K562 (cell line): Measurements from ENCODE around the gene SLC22A23. TPM values are rescaled to one million over a fixed set of nuclear protein-coding genes. Genes with fewer than 3 reads are reported as not detected.
"Not testable (repeated sequence)": the region's sequence is repeated elsewhere in the genome, so short reads cannot be mapped to it uniquely, and the experiment has no call there.

Experiments used
- ATAC-seq: fragments of 200-7000 bp; cut with Tn5 transposase; 3 replicates; pipeline ENCODE4 v1.9.1; 2020; ENCODE audit warnings: moderate library complexity
- BruUV-seq: library from RNA; stranded (reverse); fragments of 400-500 nt; replicated peaks from 2 replicates; lab custom pipeline; 2021; lab: Mats Ljungman, UMichigan
- CTCF ChIA-PET: fragments of 300-600 bp; formaldehyde crosslinking; extraction: SDS; loops from one replicate; lab custom pipeline; 2021; ENCODE audit warnings: low intra/inter-chr PET ratio; lab: Yijun Ruan, JAX
- POLR2A ChIA-PET: fragments of 300-600, 350-650 bp; sonication (Branson Sonifier 250); formaldehyde crosslinking; extraction: SDS; loops from one replicate; lab custom pipeline; 2021; ENCODE audit warnings: antibody characterized with exemption, inconsistent platforms; lab: Yijun Ruan, JAX
- DNase-seq, 4 experiments: peaks; one replicate each; pipeline versions ENCODE4 v3.0.0 to v3.0.0-alpha.2; 2011 to 2018; ENCODE audit warnings: low spot score in 3 of 4, mixed read lengths in 3 of 4; ENCODE audit errors: extremely low read depth in 1 of 4
- FAIRE-seq: peaks from 2 replicates; lab custom pipeline; 2011; peaks lifted over from hg19 to GRCh38; lab: Jason Lieb, UNC
- H2AFZ ChIP-seq: 2 replicates; pipeline ENCODE4 v1.6.0; 2011; ENCODE audit warnings: low read depth, low read length, control low read depth, inconsistent platforms
- H3K27ac ChIP-seq: fragments of 200-600 bp; 3 replicates; pipeline ENCODE4 v1.8.0; 2011; ENCODE audit warnings: low read depth, mild to moderate bottlenecking, control low read depth, inconsistent platforms, low read length, moderate library complexity, mixed read lengths; ENCODE audit errors: extremely low read depth
- H3K27me3 ChIP-seq, 2 experiments: fragments of 300-600 bp in 1 of 2; 2 replicates in 1 of 2; 3 replicates in 1 of 2; pipeline versions ENCODE4 v1.6.0 to v1.8.0; 2011; ENCODE audit warnings: inconsistent platforms in 2 of 2, low read length in 2 of 2, mild to moderate bottlenecking in 1 of 2, mixed read lengths in 1 of 2, moderate library complexity in 1 of 2; ENCODE audit not compliant: control insufficient read depth in 2 of 2, insufficient read depth in 2 of 2
- H3K36me3 ChIP-seq: fragments of 300-600 bp; 3 replicates; pipeline ENCODE4 v1.8.0; 2011; ENCODE audit warnings: mild to moderate bottlenecking, low read length, inconsistent platforms; ENCODE audit not compliant: control insufficient read depth, insufficient read depth
- H3K4me1 ChIP-seq, 2 experiments: fragments of 200-600 bp in 1 of 2; replicated peaks in 1 of 2; 2 replicates in 1 of 2; 3 replicates in 1 of 2; pipeline versions ENCODE4 v1.5.1 to v1.8.0; 2011; ENCODE audit warnings: inconsistent platforms in 2 of 2, low read length in 2 of 2, mild to moderate bottlenecking in 1 of 2, mixed read lengths in 1 of 2, moderate library complexity in 1 of 2; ENCODE audit not compliant: control insufficient read depth in 2 of 2, insufficient read depth in 2 of 2
- H3K4me2 ChIP-seq: 2 replicates; pipeline ENCODE4 v1.6.1; 2011; ENCODE audit warnings: low read length, control low read depth, inconsistent platforms, mixed read lengths; ENCODE audit not compliant: insufficient read depth
- H3K4me3 ChIP-seq: fragments of 200-600 bp; sonication (generic), shearing (Covaris generic); 2 replicates; pipeline ENCODE4 v1.5.1; 2016; ENCODE audit warnings: control low read depth, inconsistent platforms
- H3K79me2 ChIP-seq: fragments of 200-600 bp; 3 replicates; pipeline ENCODE4 v1.8.0; 2011; ENCODE audit warnings: low read length, inconsistent platforms; ENCODE audit not compliant: control insufficient read depth, insufficient read depth
- H3K9ac ChIP-seq, 2 experiments: 2 replicates each; pipeline versions ENCODE4 v1.6.0 to v1.6.1; 2011; ENCODE audit warnings: low read depth in 2 of 2, low read length in 2 of 2, control low read depth in 1 of 2, inconsistent platforms in 1 of 2, mild to moderate bottlenecking in 1 of 2, mixed read lengths in 1 of 2; ENCODE audit not compliant: insufficient read depth in 1 of 2
- H3K9me1 ChIP-seq: one replicate; pipeline ENCODE4 v1.6.0; 2011; ENCODE audit warnings: inconsistent platforms, mild to moderate bottlenecking, low read length, moderate library complexity; ENCODE audit not compliant: control insufficient read depth, insufficient read depth
- H3K9me3 ChIP-seq: replicated peaks from 2 replicates; pipeline ENCODE4 v1.5.1; 2011; ENCODE audit warnings: low read depth, low read length, inconsistent platforms; ENCODE audit not compliant: control insufficient read depth, insufficient read depth
- H4K20me1 ChIP-seq: replicated peaks from 2 replicates; pipeline ENCODE4 v1.6.1; 2011; ENCODE audit warnings: low read length, inconsistent platforms, mixed read lengths; ENCODE audit not compliant: control insufficient read depth, insufficient read depth
- RCOR1 ChIP-seq, 2 experiments: IDR thresholded peaks; 2 replicates each; pipeline ENCODE4 v1.6.1; 2012; ENCODE audit warnings: low read depth in 2 of 2, low read length in 2 of 2, borderline replicate concordance in 1 of 2, improper control_type of control experiment in 1 of 2
- SMARCE1 ChIP-seq: fragments of 450-650 bp; IDR thresholded peaks from 2 replicates; pipeline ENCODE4 v1.7.1; 2016; ENCODE audit warnings: mild to moderate bottlenecking
- SOX6 ChIP-seq: fragments of 450-650 bp; IDR thresholded peaks from 2 replicates; pipeline ENCODE4 v1.6.1; 2014; ENCODE audit warnings: mild to moderate bottlenecking
- SPI1 ChIP-seq: IDR thresholded peaks from 2 replicates; pipeline ENCODE4 v1.6.1; 2011; ENCODE audit warnings: low read depth, low read length, control low read depth, borderline replicate concordance
- ZNF512 ChIP-seq: IDR thresholded peaks from 2 replicates; pipeline ENCODE4 v1.6.1; 2016; ENCODE audit warnings: missing genetic modification characterization, missing compliant biosample characterization
- WGBS: fragments of 100-300 bp; shearing (Covaris generic); methylation state at CpG from one replicate; pipeline ENCODE4 v1.1.6; 2016; ENCODE audit warnings: low coverage, mixed read lengths; ENCODE audit not compliant: insufficient coverage; ENCODE audit errors: missing lambda C conversion rate; 5-methylcytosine and 5-hydroxymethylcytosine counted together
- in situ Hi-C: fragments of 300-500 bp; cut with MboI; formaldehyde crosslinking; loops from 4 replicates; pipeline ENCODE4 v1.15.0; 2018; ENCODE audit warnings: inconsistent platforms, mixed read lengths
- intact Hi-C: fragments of 100-400 bp; cut with micrococcal nuclease; formaldehyde crosslinking; loops from 2 replicates; pipeline ENCODE4 v1.14.2; 2022
- polyA plus RNA-seq, 8 experiments: library from polyadenylated mRNA; depleted of rRNA in 4 of 8; stranded (reverse) in 5 of 8; unstranded in 3 of 8; fragments of >200 nt; fragmentation: Nextera tagmentation in 2 of 8; fragmentation: Illumina TruSeq in 1 of 8; extraction: Ambion mirVana in 2 of 8; extraction: Trizol in 1 of 8; gene quantifications; 2 replicates each; pipeline versions ENCODE4 v1.2.1 to v1.2.3, GENCODE V29; 2011 to 2014; ENCODE audit warnings: inconsistent platforms in 1 of 8, missing spikeins in 1 of 8
- total RNA-seq, 7 experiments: library from RNA; depleted of rRNA in 6 of 7; stranded (reverse); fragments of >200 nt in 6 of 7; fragmentation: Illumina TruSeq in 2 of 7; extraction: Trizol in 2 of 7; gene quantifications; 2 replicates each; pipeline versions ENCODE4 v1.2.1 to v1.2.3, GENCODE V29; 2011 to 2021; ENCODE audit warnings: low replicate concordance in 1 of 7

Gene SLC22A23
- total and polyA plus RNA-seq, 9 of the 15 experiments (the other 6 are each of a cell fraction or from before 2014, with no cell fraction given) = 0.30 to 8.7 (median 2.5) TPM

GRCh38 chr6:3378808-3379207 is 78.0 kb downstream of the SLC22A23 start:
- H3K9me1 ChIP-seq, H3K9me3 ChIP-seq, DNase-seq, FAIRE-seq, H2AFZ ChIP-seq, ATAC-seq, H3K9ac ChIP-seq, intact Hi-C loops, H3K27me3 ChIP-seq, in situ Hi-C loops, H4K20me1 ChIP-seq, H3K4me2 ChIP-seq, H3K4me3 ChIP-seq, H3K36me3 ChIP-seq, H3K79me2 ChIP-seq, BruUV-seq, H3K27ac ChIP-seq: not testable (repeated sequence)
- TF ChIP-seq ZNF512 (tag) (0 out of 2 replicates have a peak, but pooled peaks have one; percentile 15), SMARCE1 (0 out of 2 replicates have a peak, but pooled peaks have one; percentile 2)
- ChIA-PET CTCF (interaction anchor here (0.6 kb wide), 1 partner anchor 100 kb away, joined by 4 read pairs; no protein-coding TSS in a partner anchor), POLR2A (interaction anchor here (2.6 kb wide), 1 partner anchor 12 kb away, joined by 10 read pairs; no protein-coding TSS in a partner anchor)
- 60% methylated on average over 4 of the region's 4 CpGs for WGBS
- H3K4me1 ChIP-seq = peaks cover 22 to 46% of the 10 kb centered on the region in 2 experiments

GRCh38 chr6:3378398-3378782 is 78.5 kb downstream of the SLC22A23 start:
- H3K79me2 ChIP-seq, H3K4me3 ChIP-seq, intact Hi-C loops, H3K9ac ChIP-seq, H3K27ac ChIP-seq, H3K36me3 ChIP-seq, H3K9me3 ChIP-seq, H2AFZ ChIP-seq, FAIRE-seq, H3K9me1 ChIP-seq, BruUV-seq, H3K4me2 ChIP-seq, in situ Hi-C loops, H3K27me3 ChIP-seq, H4K20me1 ChIP-seq: not testable (repeated sequence)
- POLR2A ChIA-PET = interaction anchor here (1.0 to 2.6 kb wide), 2 partner anchors 12 to 30 kb away, joined by 3 to 10 read pairs; no protein-coding TSS in a partner anchor
- CTCF ChIA-PET = interaction anchor here (0.6 kb wide), 1 partner anchor 99 kb away, joined by 4 read pairs; no protein-coding TSS in a partner anchor
- ATAC-seq (peak; percentile 26; the same call in 2 of the 3 replicates), DNase-seq (peak in 1 of 4 experiments; percentile 34)
- WGBS = 38% methylated on average over 3 of the region's 6 CpGs
- peaks cover 18 to 42% of the 10 kb centered on the region in 2 experiments for H3K4me1 ChIP-seq
- TF ChIP-seq RCOR1 (IDR thresholded peaks at IDR 0.05; ENCODE audit: borderline replicate concordance in 1 of 2, low read depth in 2 of 2, low read length in 2 of 2) (0 out of 4 replicates have a peak, but pooled peaks of 1 of the 2 experiments have one; percentile 8), SPI1 (peak; percentile 80; the same call in 1 of the 2 replicates), SOX6 (peak; percentile 40; the same call in 1 of the 2 replicates)
